T-helper 2 cell (primary cell): Measurements from ENCODE around the gene GRIN3B.

Source experiments
- DNase-seq, 5 experiments: peaks; one replicate each; pipeline versions ENCODE4 v3.0.0 to v3.0.0-alpha.2; 2012 to 2022

Gene GRIN3B

GRCh38 chr19:1009041-1009980, 9.1 kb downstream of the GRIN3B start:
- no peak for DNase-seq

- no peak for DNase-seq
Observed at GRCh38 chr19:1009981-1010538, 9.8 kb downstream of the GRIN3B start.

GRCh38 chr19:1010586-1011510, 10.6 kb downstream of the GRIN3B start:
- no peak for DNase-seq

GRCh38 chr19:1011831-1012333, 11.7 kb downstream of the GRIN3B start:
- DNase-seq, result no peak

- no peak for DNase-seq
Observed at GRCh38 chr19:1012334-1012733, 12.1 kb downstream of the GRIN3B start.

- no peak for DNase-seq
Observed at GRCh38 chr19:1013218-1013617, 13.0 kb downstream of the GRIN3B start.

GRCh38 chr19:1014161-1015060, 14.2 kb downstream of the GRIN3B start:
- no peak for DNase-seq

GRCh38 chr19:1015061-1015781, 15.0 kb downstream of the GRIN3B start:
- DNase-seq, result no peak

GRCh38 chr19:1015782-1016646, 15.8 kb downstream of the GRIN3B start:
- no peak for DNase-seq

GRCh38 chr19:1016647-1017114, 16.5 kb downstream of the GRIN3B start:
- DNase-seq, result no peak

- no peak for DNase-seq
Observed at GRCh38 chr19:1017115-1017905, 17.1 kb downstream of the GRIN3B start.

- no peak for DNase-seq
Observed at GRCh38 chr19:1017906-1018305, 17.7 kb downstream of the GRIN3B start.

- no peak for DNase-seq
Observed at GRCh38 chr19:1018393-1018792, 18.2 kb downstream of the GRIN3B start.

GRCh38 chr19:1018932-1019615, 18.9 kb downstream of the GRIN3B start:
- no peak for DNase-seq

GRCh38 chr19:1019616-1019961, 19.4 kb downstream of the GRIN3B start:
- DNase-seq, result no peak

- peak in 1 of 5 experiments; percentile 52 for DNase-seq
Observed at GRCh38 chr19:1019980-1020867, 20.0 kb downstream of the GRIN3B start.

- DNase-seq, result peak; percentile 95 to 98 (median 97)
Observed at GRCh38 chr19:1020868-1021425, 20.7 kb downstream of the GRIN3B start, which contains the start of gene TMEM259. TMEM259 (minus strand) TSS chr19:1021123; CDS start chr19:1020996, 127 bp downstream.
